SIG-M5 treated with dmso at 0.1 percent for 504 hours (cell line): ENCODE data around the gene UGT3A1.
A peak's percentile ranks its signal among the peaks of the same experiment; 100 is the strongest.
"Not testable (repeated sequence)": the region's sequence is repeated elsewhere in the genome, so short reads cannot be mapped to it uniquely, and the experiment has no call there.

ENCODE experiments used
- DNase-seq: peaks from one replicate; lab custom pipeline; 2025; ENCODE audit not compliant: unreplicated experiment; lab: John Stamatoyannopoulos, UW

UGT3A1 gene

GRCh38 chr5:35990520-35990919 lies 670 bp downstream of the UGT3A1 start:
- no peak for DNase-seq

- no peak for DNase-seq
Observed at GRCh38 chr5:35988529-35988928, 2.7 kb downstream of the UGT3A1 start.

GRCh38 chr5:35987776-35988175 lies 3.4 kb downstream of the UGT3A1 start:
- no peak for DNase-seq

- DNase-seq: no peak
Observed at GRCh38 chr5:35979715-35980114, 11.5 kb downstream of the UGT3A1 start.

- DNase-seq: not testable (repeated sequence)
Observed at GRCh38 chr5:35976859-35977258, 14.3 kb downstream of the UGT3A1 start.

- DNase-seq: no peak
Observed at GRCh38 chr5:35974570-35974969, 16.6 kb downstream of the UGT3A1 start.

GRCh38 chr5:35971878-35972210 lies 19.3 kb downstream of the UGT3A1 start:
- no peak for DNase-seq

- DNase-seq: no peak
Observed at GRCh38 chr5:35971186-35971877, 19.9 kb downstream of the UGT3A1 start.

- peak; percentile 3 for DNase-seq
Observed at GRCh38 chr5:35963381-35963843, 27.8 kb downstream of the UGT3A1 start.

- no peak for DNase-seq
Observed at GRCh38 chr5:35960328-35960727, 30.9 kb downstream of the UGT3A1 start.

GRCh38 chr5:35956429-35956828 lies 34.8 kb downstream of the UGT3A1 start:
- DNase-seq: no peak

- DNase-seq: no peak
Observed at GRCh38 chr5:35954175-35954574, 37.0 kb downstream of the UGT3A1 start.

GRCh38 chr5:35947085-35947484 lies 44.1 kb downstream of the UGT3A1 start:
- no peak for DNase-seq

- peak; percentile 13 for DNase-seq
Observed at GRCh38 chr5:35939639-35940038, 51.6 kb downstream of the UGT3A1 start.

- peak; percentile 53 for DNase-seq
Observed at GRCh38 chr5:35938568-35939227, 52.5 kb downstream of the UGT3A1 start, which contains the start of gene CAPSL. Gene CAPSL (minus strand): TSS chr5:35938622. CDS start chr5:35921120, 17,502 bp downstream.

- peak; percentile 83 for DNase-seq
Observed at GRCh38 chr5:35926389-35927051, 64.7 kb downstream of the UGT3A1 start.

- peak; percentile 75 for DNase-seq
Observed at GRCh38 chr5:35924950-35925722, 66.1 kb downstream of the UGT3A1 start.

- no peak for DNase-seq
Observed at GRCh38 chr5:35924122-35924949, 66.9 kb downstream of the UGT3A1 start.

GRCh38 chr5:35922468-35922867 lies 68.7 kb downstream of the UGT3A1 start:
- DNase-seq: peak; percentile 26

GRCh38 chr5:35921930-35922329 lies 69.3 kb downstream of the UGT3A1 start:
- DNase-seq: no peak
